Stimulated activated CD8-positive, alpha-beta memory T cell treated with anti-CD3 and anti-CD28 coated beads, Interleukin-15, amount 100 ng/mL, for 1 hour (primary cell): ENCODE results near the gene RXFP2.

ENCODE experiments used
- DNase-seq: peaks from one replicate; pipeline ENCODE4 v3.0.0-alpha.2; 2020; ENCODE audit warnings: low read depth

The RXFP2 gene

GRCh38 chr13:31827707-31828106 lies 88.4 kb downstream of the RXFP2 start:
- no peak for DNase-seq

DNA sequence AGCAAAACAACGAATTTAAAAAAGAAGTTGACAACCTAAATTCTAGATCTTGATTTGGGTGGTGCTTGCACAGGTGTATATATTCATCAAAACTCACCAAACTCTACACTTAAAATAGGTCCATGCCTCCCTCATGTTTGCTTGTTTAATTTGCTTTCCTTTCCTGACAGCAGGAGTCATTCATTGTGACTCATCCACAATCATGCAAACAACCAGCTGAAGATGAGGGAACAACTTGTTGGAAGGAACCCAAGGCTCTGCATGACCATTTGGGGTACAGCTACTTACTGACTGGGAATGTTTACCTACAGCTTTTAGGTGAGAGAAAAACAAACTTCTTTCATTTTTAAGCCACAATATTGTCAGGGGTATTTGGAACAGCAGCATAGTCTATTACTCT lies 96.6 kb downstream of the RXFP2 start:
- no peak for DNase-seq

DNA sequence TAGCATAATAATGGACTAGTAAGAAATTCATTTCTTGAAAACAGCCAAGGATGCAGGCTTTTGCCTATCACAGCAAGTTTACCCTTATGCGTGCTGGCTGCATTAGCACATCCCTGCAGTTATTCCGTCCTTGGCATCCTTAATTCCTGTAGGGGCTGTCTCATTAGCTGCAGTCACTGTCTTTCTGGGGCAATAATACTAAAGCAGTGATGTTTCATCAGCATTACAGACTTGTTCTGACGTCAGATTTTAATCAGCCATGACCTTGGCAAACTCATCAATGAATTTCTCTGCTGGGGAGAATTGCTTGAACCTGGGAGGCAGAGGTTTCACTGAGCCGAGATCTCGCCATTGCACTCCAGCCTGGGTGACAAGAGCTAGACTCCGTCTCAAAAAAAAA lies 103.7 kb downstream of the RXFP2 start:
- DNase-seq = no peak

DNA sequence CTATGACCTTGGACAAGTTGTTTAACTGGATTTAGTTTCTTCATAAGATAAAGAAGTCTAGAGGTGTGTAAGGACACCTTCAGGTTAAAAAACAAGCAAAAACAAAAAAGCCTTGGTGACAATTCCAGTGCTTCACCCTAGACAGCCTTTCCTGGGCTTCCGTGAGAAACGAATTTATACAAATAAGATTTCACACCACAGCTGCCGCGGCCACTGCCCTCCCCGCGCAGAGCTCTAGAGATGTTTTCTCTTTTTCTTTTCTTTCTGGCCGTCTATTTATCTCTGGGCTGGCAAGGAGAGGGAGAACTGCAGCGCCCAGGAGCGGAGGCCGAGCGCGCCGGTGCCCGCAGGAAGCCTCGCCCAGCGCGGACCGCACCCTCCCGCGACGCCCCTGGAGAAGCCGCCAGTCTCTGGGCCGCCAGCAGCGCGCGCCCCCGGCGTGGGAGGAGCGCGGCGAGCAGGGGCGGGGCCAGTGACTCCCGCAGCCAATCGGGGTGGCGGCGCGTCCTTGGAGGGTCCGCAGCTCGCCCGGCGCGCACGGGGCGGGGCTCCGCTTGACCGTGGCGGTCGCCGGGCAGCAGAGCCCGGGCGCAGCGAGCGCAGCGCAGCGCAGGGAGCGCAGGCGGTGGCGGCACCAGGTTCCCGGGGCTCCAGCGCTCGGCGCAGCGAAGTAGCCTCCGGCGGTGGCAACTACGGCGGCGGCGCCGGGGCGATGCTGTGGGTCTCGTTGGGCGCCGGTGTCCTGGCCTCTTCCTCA lies 107.0 kb downstream of the RXFP2 start:
- peak; percentile 27 for DNase-seq

- no peak for DNase-seq
These were observed 107.8 kb downstream of the RXFP2 start for GRCh38 chr13:31846961-31847752.

GRCh38 chr13:31848621-31849020 lies 109.3 kb downstream of the RXFP2 start:
- DNase-seq = no peak

GRCh38 chr13:31849206-31849605 lies 109.9 kb downstream of the RXFP2 start:
- no peak for DNase-seq

GRCh38 chr13:31850041-31850555 lies 110.8 kb downstream of the RXFP2 start:
- no peak for DNase-seq

DNA sequence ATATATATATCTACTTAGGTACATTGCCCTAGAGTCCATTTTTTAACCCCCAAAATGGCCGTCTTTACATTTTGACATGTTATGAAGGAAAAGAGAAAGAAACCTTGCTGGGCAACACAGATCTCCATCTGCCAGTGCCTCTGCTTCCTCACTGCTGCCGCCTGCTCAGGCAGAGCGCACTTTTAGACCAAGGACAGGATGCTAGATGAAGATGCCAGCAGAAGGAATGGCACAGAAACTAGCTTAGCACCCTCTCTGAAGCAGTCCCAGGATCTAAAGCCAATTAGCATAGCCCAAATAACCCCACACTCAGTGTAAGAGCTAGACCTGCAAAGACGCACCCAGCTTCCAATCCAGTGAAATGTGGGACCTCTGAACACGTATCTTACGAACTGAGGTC lies 111.9 kb downstream of the RXFP2 start:
- no peak for DNase-seq
